HepG2 (cell line): Measurements from ENCODE around the gene CAPN15.

Experiments
- AFF4 ChIP-seq: sonication (generic); formaldehyde crosslinking; IDR thresholded peaks from 2 replicates; pipeline ENCODE4 v1.4.0; 2020; ENCODE audit warnings: missing genetic modification reagents
- CTCF ChIP-seq: sonication (generic); formaldehyde crosslinking; IDR thresholded peaks from 2 replicates; pipeline ENCODE4 v1.5.0; 2020; ENCODE audit warnings: mild to moderate bottlenecking, missing genetic modification reagents, moderate library complexity
- IKZF1 ChIP-seq: fragments of 450-650 bp; IDR thresholded peaks from 2 replicates; pipeline ENCODE4 v1.7.1; 2016
- RNF2 ChIP-seq: fragments of 450-650 bp; conservative IDR thresholded peaks from 2 replicates; pipeline ENCODE4 v1.6.1; 2016; ENCODE audit warnings: low read depth
- SSRP1 ChIP-seq: IDR thresholded peaks from 2 replicates; pipeline ENCODE4 v1.6.1; 2016; ENCODE audit warnings: control low read depth
- ZBTB8A ChIP-seq: sonication (generic); formaldehyde crosslinking; IDR thresholded peaks from 2 replicates; pipeline ENCODE4 v1.4.0; 2020; ENCODE audit warnings: mild to moderate bottlenecking, low read depth, missing genetic modification reagents, borderline replicate concordance
- ZNF264 ChIP-seq: sonication (generic); formaldehyde crosslinking; IDR thresholded peaks from 2 replicates; pipeline ENCODE4 v1.4.0; 2020; ENCODE audit warnings: missing genetic modification reagents
- ZNF331 ChIP-seq: sonication (generic); formaldehyde crosslinking; IDR thresholded peaks from 2 replicates; pipeline ENCODE4 v1.4.0; 2020; ENCODE audit warnings: missing genetic modification reagents
- ZNF350 ChIP-seq: sonication (generic); formaldehyde crosslinking; IDR thresholded peaks from 2 replicates; pipeline ENCODE4 v1.4.0; 2020; ENCODE audit warnings: mild to moderate bottlenecking, low read depth, missing genetic modification reagents, borderline replicate concordance
- ZNF562 ChIP-seq: sonication (generic); formaldehyde crosslinking; IDR thresholded peaks from 2 replicates; pipeline ENCODE4 v1.8.0; 2022; ENCODE audit warnings: missing genetic modification reagents, borderline replicate concordance
- TF ChIP-seq, protein P1 (sequence below): sonication (generic); formaldehyde crosslinking; IDR thresholded peaks from 2 replicates; pipeline ENCODE4 v1.5.1; 2020; ENCODE audit warnings: mild to moderate bottlenecking, missing genetic modification reagents

- TF ChIP-seq ZNF562, result no peak
- TF ChIP-seq ZBTB8A (CRISPR knock-in tag), result no peak
- TF ChIP-seq CTCF, result no peak
- TF ChIP-seq ZNF264 (CRISPR knock-in tag), result no peak
- TF ChIP-seq, protein P1, sequence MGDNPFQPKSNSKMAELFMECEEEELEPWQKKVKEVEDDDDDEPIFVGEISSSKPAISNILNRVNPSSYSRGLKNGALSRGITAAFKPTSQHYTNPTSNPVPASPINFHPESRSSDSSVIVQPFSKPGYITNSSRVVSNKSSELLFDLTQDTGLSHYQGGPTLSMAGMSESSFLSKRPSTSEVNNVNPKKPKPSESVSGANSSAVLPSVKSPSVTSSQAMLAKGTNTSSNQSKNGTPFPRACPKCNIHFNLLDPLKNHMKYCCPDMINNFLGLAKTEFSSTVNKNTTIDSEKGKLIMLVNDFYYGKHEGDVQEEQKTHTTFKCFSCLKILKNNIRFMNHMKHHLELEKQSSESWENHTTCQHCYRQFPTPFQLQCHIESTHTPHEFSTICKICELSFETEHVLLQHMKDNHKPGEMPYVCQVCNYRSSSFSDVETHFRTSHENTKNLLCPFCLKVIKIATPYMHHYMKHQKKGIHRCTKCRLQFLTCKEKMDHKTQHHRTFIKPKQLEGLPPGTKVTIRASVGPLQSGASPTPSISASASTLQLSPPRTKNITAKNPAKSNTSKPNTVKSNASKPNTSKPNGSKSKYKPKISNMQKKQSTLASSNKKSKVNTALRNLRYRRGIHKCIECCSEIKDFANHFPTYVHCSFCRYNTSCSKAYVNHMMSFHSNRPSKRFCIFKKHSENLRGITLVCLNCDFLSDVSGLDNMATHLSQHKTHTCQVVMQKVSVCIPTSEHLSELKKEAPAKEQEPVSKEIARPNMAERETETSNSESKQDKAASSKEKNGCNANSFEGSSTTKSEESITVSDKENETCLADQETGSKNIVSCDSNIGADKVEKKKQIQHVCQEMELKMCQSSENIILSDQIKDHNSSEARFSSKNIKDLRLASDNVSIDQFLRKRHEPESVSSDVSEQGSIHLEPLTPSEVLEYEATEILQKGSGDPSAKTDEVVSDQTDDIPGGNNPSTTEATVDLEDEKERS (CRISPR knock-in tag), result no peak
- TF ChIP-seq ZNF350 (CRISPR knock-in tag), result no peak
- TF ChIP-seq SSRP1 (CRISPR knock-in tag), result no peak
- no peak for TF ChIP-seq ZNF331 (CRISPR knock-in tag)
- no peak for TF ChIP-seq AFF4 (CRISPR knock-in tag)
- TF ChIP-seq RNF2, result no peak
- TF ChIP-seq IKZF1, result no peak
These were observed 35.2 kb upstream of the CAPN15 start for GRCh38 chr16:492211-492875.
